NB4 (cell line): ENCODE results near the gene ESR1.

Experiments used
- CTCF ChIP-seq: IDR thresholded peaks from one replicate; pipeline ENCODE4 v1.5.1; 2012; ENCODE audit warnings: low read depth, low read length
- POLR2A ChIP-seq: IDR thresholded peaks from 2 replicates; pipeline ENCODE4 v1.6.1; 2011; ENCODE audit warnings: mild to moderate bottlenecking; ENCODE audit not compliant: insufficient read length; ENCODE audit errors: extremely low read depth

- TF ChIP-seq POLR2A = no peak
- no peak for TF ChIP-seq CTCF
Observed at GRCh38 chr6:152143359-152143758, 335.9 kb downstream of the ESR1 start.
